NCI-H1105 (cell line): ENCODE data around the gene FBXL3.
A peak's percentile ranks its signal among the peaks of the same experiment; 100 is the strongest.
"Not testable (repeated sequence)": the region's sequence is repeated elsewhere in the genome, so short reads cannot be mapped to it uniquely, and the experiment has no call there.

ENCODE experiments used
- DNase-seq: peaks from one replicate; lab custom pipeline; 2025; lab: John Stamatoyannopoulos, UW

Gene FBXL3

DNA sequence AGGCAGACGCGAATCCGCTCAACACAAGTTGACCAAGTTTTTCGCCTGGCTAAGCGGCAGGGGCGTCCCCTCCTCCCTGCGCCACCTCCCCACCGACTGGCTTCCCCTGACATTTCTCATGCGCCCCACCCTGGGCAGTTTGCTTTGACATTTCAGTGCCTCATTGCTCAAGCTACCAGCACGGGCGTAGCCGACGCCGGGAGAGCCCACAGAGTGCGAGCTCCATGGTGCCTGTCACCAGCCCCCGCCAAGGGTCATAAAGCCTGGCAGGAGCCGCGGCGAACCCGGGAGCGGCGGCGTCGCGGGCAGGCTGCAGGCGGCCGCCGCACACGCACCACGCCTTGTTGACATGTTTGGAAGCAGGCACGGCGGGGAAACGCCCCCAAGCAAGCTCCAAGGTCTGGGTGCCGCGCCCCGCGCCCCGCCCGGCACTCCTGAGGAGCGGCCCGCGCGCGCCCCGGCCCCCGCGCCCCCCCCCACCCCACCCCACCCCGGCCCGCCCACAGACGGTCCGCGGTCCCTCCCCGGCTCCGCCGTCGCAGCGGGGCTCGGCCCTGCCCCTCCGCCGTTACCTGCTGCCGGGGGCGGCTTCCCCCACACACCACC lies 601 bp downstream of the FBXL3 start:
- peak; percentile 46 for DNase-seq

GRCh38 chr13:77022341-77022740 lies 4.6 kb downstream of the FBXL3 start:
- no peak for DNase-seq

- DNase-seq = no peak
Observed at GRCh38 chr13:77019756-77020155, 7.2 kb downstream of the FBXL3 start.

- DNase-seq = no peak
Observed at GRCh38 chr13:77016888-77017623, 9.9 kb downstream of the FBXL3 start.

- no peak for DNase-seq
Observed at GRCh38 chr13:77016251-77016812, 10.6 kb downstream of the FBXL3 start.

DNA sequence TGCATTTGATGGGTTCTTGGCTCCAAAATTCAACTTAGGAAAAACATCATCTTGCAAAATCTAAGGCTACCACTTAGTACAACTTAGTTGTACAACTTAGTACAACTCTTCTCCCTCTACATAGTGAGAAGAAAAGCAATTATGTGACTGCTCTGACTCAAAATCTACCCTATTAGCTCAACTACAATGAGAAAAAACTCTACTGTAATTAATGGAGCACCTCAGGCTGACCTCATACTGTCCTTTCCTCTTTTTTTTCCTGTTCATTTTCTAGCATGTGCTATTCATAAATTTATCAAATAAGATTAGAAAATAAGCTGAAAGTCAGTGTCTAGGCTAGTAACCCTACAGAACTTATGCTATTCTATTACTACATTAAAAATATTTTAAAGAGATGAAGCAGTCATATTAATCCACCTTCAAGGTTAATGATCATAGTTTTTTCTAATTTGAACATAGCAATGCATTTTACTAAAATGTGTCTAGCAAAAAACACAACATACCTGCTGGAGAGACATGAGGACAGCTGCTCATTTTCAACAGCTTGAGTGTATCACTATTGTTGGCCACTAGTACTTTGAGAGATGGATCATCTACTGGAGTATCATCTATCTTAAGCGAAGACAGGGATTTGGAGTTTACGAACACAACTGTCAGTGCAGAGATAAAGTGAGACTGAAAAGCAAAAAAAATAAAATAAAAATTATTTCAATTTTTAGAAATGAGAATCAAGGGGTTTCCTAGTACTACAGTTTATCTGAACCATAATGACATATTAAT lies 11.9 kb downstream of the FBXL3 start:
- no peak for DNase-seq

DNA sequence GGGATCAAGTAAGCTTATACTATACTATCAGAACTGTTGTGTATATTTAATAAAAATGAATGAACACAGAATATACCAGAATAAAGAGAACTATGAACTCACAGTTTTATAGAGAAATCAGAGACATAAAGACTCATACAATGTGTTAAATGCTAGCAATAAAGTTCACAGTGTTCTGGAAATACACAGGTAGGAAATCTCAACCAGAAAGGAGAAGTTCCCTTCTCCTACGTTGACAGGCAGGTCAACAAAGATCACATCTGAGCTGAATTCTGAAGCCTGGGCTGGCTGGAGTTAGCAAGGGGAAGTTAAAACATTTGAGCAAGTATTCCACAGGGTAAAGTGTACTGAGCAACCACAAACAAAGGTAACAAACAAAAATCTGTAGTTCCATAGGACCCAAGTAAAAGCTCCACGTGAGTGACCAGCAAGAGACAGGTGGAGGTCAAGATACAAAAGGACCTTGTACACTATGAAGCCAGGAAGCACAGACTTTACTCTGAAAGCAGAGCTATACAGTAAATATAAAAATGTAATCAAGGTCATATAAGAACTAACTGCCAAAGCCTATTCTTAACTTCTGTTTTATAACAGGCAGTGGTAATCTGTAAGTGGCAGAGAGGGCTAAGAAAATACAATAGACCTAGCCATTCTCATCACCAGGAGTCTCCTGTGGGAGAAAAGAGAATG lies 13.0 kb downstream of the FBXL3 start:
- no peak for DNase-seq

DNA sequence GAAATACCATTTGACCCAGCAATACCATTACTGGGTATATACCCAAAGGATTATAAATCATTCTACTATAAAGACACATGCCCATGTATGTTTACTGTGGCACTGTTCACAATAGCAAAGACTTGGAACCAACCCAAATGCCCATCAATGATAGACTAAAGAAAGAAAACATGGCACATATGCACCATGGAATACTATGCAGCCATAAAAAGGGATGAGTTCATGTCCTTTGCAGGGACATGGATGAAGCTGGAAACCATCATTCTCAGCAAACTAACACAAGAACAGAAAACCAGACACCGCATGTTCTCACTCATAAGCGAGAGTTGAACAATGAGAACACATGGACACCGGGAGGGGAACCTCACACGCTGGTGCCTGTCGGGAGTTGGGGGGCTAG lies 17.2 kb downstream of the FBXL3 start:
- DNase-seq = not testable (repeated sequence)

- DNase-seq = no peak
Observed at GRCh38 chr13:77009011-77009410, 17.9 kb downstream of the FBXL3 start.

DNA sequence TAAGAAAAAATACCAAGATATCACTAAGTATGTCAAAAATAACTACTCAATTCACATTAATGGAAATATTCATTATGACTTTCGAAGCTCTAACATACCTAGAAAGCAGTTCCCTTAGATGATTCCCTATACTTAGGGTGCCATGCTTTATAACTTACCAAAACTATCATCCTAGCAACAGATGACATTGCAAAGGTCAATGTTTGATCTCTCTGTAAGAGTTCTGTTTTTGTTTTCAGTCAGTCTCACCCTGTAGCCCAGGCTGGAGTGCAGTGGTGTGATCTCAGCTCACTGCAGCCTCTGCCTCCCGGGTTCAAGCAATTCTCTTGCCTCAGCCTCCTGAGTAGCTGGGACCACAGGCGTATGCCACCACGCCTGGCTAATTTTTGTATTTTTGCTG lies 18.6 kb downstream of the FBXL3 start:
- not testable (repeated sequence) for DNase-seq

- DNase-seq = no peak
Observed at GRCh38 chr13:77002590-77003190, 24.3 kb downstream of the FBXL3 start.

GRCh38 chr13:77001963-77002587 lies 24.9 kb downstream of the FBXL3 start:
- no peak for DNase-seq

DNA sequence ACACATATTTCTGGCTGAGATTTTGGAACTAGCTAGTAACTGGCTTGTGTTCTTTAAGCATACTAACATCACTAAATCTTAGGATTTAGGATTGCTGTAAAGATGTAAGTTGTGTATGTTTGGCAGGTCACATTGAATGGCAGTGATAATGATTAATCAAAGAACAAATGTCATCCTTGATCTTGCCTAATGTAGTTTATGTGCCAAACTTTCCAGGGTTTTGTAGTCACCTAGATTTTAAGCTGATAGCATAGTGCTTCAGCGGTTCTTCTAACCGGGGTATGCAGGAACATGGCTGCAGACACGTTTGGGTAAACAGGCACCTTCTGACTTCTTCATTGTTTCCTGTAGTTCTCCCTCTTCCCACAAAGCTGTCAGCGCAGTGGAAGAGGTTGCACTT lies 25.4 kb downstream of the FBXL3 start:
- DNase-seq = no peak

- no peak for DNase-seq
Observed at GRCh38 chr13:77000475-77000874, 26.5 kb downstream of the FBXL3 start.

DNA sequence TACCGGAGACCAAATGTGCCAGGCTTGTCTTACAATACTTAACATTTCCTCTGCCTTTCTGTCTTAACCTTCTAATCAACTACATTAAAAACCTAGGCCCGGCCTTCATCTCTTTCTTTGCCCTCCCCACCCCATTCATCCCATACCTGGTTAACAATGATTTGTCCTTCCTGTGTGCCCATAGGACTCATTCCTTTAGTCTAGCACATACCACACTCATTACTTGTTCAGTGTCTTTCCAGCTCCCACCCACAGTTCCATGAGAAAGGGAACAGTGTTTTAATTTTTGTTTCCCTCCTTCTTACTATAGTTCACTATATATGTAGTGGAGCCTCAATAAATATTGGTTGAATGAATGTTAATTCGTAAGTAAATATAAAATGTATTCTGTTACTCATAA lies 32.7 kb downstream of the FBXL3 start:
- DNase-seq = no peak

DNA sequence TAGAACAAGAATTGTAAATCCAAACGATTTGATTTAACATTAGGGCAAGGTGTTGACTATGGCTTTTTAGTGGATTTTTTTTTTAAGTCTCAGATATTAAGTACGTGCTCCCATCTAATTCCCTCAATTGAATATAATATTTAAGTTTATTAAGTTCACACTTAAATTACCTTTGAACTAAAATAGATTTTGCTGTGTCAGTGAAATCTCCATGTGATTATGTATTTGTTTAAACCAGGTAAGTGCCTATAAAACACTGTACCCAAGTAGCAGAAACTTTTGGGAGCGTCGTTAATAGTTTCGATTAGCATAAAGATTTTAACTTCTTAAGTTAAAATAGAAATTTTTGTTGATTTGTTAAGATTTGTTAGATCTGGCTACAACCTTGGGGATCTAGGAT lies 33.5 kb downstream of the FBXL3 start:
- no peak for DNase-seq

DNA sequence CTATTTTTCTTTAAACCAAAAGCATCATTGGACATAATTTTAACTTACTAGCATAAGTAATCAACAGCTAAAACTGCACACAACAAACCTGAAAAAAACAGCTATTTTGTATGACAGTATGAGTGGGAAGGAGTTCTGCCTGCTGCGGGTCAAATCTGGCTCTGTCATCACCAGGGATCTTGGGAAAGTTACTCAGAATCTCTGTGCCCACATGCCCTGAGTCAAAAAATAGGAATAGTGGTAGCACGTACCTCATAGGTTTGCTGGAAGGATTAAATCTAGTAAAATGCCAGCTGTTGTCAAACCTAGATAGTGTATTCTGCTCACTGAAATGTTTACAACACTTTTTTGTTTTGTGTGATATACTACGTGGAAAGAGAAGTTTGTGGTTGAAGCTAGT lies 33.9 kb downstream of the FBXL3 start:
- no peak for DNase-seq

- no peak for DNase-seq
Observed at GRCh38 chr13:76992548-76993001, 34.4 kb downstream of the FBXL3 start.

DNA sequence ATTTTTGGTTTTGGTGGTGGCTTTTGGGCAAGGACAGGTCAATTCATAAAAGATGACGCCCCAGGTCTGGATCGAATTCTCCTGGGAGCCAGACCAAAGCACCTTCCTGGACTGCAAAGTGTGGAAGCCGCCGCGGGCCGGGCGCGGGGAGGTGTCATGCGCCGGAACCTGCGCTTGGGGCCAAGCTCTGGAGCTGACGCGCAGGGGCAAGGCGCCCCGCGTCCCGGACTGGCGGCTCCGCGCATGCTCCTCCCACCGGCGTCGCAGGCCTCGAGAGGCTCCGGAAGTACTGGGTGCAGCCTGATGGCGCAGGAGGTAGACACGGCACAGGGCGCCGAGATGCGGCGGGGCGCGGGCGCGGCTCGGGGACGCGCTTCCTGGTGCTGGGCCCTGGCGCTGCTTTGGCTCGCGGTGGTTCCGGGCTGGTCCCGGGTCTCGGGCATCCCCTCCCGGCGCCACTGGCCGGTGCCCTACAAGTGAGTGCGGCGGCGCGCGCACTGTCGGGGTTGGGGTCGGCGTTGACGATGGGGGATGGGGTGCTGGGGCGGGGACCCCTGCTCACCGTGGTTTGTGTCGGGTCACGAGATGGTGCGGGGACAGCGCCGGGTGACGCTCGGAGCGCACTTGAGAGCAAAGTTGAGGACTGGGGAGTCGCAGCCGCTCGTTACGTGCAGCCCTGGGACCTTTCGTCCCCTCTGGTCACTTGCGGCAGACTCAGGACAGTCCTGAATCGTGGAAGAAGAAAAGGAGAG lies 35.0 kb downstream of the FBXL3 start, which contains the start of gene CLN5:
TSS of gene CLN5 (plus strand) at position 286 of the 752 bp plus-strand sequence. CDS start at position 304, 18 bp downstream.
- peak; percentile 52 for DNase-seq

DNA sequence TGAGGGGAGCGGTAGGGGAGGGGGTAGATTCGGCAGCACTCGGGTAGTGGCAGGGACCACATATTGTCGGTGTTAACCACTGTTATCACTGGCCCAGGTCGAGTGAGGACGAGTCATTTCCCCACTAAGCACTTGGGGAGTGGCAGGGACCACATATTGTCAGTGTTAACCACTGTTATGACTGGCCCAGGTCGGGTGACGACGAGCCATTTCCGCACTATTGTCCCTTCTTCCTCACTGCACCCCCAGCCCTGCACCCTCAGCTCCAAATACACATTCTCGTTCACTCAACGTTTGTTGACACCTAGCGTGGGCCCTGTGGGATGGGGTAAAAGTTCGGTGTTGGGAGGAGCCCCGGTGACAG lies 35.5 kb downstream of the FBXL3 start:
- no peak for DNase-seq
